ENCODE results near the gene ADAMTS19.
"Not testable (repeated sequence)": the region's sequence is repeated elsewhere in the genome, so short reads cannot be mapped to it uniquely, and the experiment has no call there.

The ADAMTS19 gene

DNA sequence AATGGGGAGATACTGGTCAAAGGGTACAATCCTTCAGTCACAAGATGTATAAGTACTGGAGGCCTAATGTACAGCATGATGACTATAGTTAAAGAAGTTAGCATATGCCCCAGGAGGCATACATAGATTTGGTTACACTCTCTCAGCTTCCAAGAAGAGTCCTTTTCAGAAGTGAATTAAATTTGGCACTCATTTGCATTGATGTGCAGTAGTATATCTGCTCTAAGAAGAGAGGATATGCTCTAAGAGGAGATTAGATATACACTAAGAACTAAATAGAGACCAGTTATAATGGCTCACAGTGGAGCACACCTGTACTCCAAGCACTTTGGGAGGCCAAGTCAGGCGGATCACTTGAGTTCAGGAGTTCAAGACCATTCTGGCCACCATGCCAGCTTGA, 148.3 kb downstream of the ADAMTS19 start:
- Mint-ChIP-seq H3K4me3 (no peak overlapping the region), H3K27ac (no peak overlapping the region), H3K4me1 (no peaks in the 10 kb centered on the region), H3K27me3 (no peaks in the 10 kb centered on the region), H3K36me3 (no peaks in the 10 kb centered on the region), H3K9me3 (no peaks in the 10 kb centered on the region)
- ATAC-seq = no peak

DNA sequence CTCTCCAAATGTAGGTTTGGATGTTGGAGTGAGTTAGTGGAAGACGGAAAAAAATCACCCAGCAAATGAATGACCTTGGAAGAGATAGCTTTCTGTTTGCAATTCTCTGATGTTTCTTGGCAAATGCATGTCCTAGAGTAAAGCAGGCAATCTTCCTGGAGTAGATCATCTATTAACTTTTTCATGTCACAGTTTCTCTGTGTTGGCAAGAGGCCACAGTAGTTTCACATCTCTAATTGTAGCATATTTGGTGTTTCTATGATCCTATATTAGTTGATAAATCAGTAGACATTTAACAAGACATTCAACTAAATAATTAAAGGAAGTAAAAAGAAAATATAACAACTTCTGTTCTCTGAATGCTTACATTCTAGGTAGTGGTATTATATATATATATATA, 149.6 kb downstream of the ADAMTS19 start:
- Mint-ChIP-seq H3K9me3 (no peaks in the 10 kb centered on the region), H3K4me1 (no peaks in the 10 kb centered on the region), H3K4me3 (no peak overlapping the region), H3K36me3 (no peaks in the 10 kb centered on the region), H3K27ac (no peak overlapping the region), H3K27me3 (no peaks in the 10 kb centered on the region)
- ATAC-seq = no peak

DNA sequence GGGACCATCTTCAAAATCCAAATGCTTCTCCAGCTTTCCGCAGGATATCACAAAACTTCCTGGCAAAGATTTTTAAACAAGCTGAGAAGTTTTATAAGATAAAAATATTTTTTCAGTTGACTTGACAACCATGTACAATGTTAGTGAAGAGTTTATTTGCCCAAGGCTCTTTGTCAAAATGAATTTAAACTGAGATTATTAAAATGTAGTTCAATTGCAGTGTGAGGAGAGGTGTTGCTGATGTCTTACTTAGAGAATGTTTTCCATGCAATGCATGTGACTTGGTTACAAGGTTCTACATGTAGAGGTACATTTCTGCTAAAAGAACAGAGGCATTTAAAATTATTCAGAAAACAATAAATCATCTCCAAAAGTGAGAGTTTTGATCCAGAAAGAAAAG, 156.4 kb downstream of the ADAMTS19 start:
- Mint-ChIP-seq H3K4me1 (no peaks in the 10 kb centered on the region), H3K27me3 (no peaks in the 10 kb centered on the region), H3K9me3 (no peaks in the 10 kb centered on the region), H3K27ac (no peak overlapping the region), H3K4me3 (no peak overlapping the region), H3K36me3 (no peaks in the 10 kb centered on the region)
- no peak for ATAC-seq

DNA sequence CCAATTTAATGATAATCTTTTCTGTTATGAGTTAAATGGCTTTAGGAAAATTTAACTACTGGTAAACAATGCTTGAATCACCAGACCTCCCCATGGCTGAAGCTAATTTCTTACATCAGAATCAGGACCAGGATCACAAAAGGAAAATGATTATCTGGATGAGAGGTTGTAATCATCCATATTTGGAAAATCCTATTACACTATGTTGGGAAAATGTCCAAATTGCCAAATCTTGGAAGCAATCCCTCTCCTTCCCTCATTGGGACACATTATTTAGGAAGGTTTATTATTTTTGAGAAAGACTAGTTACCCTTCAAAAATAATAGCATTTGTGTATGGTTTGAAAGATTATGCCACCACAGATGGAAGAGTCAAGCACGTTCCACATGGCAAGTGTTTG, 157.1 kb downstream of the ADAMTS19 start:
- Mint-ChIP-seq H3K27ac (no peak overlapping the region), H3K4me1 (no peaks in the 10 kb centered on the region), H3K36me3 (no peaks in the 10 kb centered on the region), H3K4me3 (no peak overlapping the region), H3K9me3 (no peaks in the 10 kb centered on the region), H3K27me3 (no peaks in the 10 kb centered on the region)
- no peak for ATAC-seq

DNA sequence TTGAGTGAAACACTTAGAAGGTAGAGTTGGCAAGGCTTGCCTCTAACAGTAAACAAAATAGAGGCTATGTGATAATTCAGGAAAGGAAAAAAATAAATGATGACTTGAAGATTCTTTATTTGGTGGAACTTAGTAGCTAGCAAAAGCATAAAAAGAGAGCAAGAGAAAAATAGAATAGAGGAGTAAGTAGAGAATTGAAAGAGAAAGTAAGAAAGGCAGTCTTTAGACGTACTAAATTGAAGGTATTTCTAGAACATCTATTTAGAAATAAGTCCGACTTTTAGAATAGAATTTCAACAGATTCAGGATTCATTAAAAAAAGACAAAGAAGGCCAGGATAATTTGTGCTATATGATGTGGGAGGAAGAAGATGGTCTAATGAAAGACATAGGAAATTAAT, 159.7 kb downstream of the ADAMTS19 start:
- no peaks in the 10 kb centered on the region for H3K4me1 Mint-ChIP-seq
- H3K9me3 Mint-ChIP-seq = no peaks in the 10 kb centered on the region

DNA sequence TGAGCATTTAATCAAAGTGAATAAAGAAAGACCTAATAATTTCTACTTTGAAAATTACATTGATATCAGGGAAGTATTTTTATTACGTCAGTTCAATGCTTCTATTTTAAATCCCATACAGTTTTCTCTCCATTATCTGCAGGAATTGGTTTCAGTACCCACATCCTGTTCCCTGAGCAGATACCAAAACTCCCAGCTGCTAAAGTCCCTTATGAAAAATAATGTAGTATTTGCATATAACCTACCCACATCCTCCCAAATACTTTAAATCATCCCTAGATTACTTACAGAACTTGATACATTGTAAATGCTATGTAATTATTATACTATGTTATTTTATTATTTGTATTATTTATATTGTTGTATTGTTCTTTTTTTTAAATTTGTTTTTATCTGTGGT, 162.4 kb downstream of the ADAMTS19 start:
- Mint-ChIP-seq H3K4me1 (no peaks in the 10 kb centered on the region), H3K9me3 (no peaks in the 10 kb centered on the region), H3K27ac (no peak overlapping the region), H3K36me3 (no peaks in the 10 kb centered on the region), H3K27me3 (no peaks in the 10 kb centered on the region), H3K4me3 (no peak overlapping the region)
- no peak for ATAC-seq

More for the DNA sequence above, 159.7 kb downstream of the ADAMTS19 start:
- H3K36me3 Mint-ChIP-seq = no peaks in the 10 kb centered on the region
- ATAC-seq = no peak
- H3K27ac Mint-ChIP-seq = no peak overlapping the region
- no peaks in the 10 kb centered on the region for H3K27me3 Mint-ChIP-seq
- H3K4me3 Mint-ChIP-seq = no peak overlapping the region

DNA sequence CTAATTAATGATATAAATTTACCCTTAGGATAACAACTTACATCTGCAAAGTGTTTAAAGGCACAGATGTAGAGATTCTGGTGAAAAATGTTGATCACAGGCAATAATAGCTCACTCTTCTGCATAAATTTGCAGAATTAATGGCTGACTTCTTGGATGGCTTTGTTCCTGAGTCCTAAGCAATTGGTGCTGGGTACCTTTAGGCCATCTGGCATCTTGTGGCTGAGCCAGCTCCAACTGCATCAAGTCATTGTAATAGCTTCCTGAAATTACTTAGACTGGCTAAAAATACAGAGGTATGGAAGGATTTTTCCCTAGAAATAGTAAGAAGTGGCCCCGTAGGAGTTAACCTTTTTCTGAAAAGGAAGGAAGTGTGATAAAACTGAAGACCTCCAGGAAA, 169.5 kb downstream of the ADAMTS19 start:
- Mint-ChIP-seq H3K4me1 (no peaks in the 10 kb centered on the region), H3K4me3 (no peak overlapping the region), H3K27ac (no peak overlapping the region), H3K27me3 (no peaks in the 10 kb centered on the region), H3K9me3 (peaks cover 6% of the 10 kb centered on the region), H3K36me3 (no peaks in the 10 kb centered on the region)
- ATAC-seq = no peak

DNA sequence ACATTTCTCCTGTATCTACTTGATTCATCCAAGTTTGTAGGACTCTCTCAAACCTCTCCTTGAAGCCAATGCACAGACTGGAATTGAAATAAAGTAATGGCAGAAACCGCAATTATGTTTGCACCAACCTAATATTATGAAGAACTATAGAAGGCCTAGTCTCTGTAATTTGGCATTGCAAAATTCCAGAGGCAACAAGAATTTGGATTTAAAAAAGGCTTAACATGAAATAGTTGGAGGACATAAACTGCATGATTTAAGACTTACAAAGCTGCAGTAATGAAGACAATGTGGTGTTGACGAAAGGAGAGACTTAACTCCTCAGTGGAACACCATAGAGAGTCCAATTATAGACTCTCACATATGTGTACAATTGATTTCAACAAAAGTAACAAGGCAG, 170.0 kb downstream of the ADAMTS19 start:
- Mint-ChIP-seq H3K27me3 (no peaks in the 10 kb centered on the region), H3K4me1 (no peaks in the 10 kb centered on the region), H3K9me3 (peaks cover 6% of the 10 kb centered on the region), H3K36me3 (no peaks in the 10 kb centered on the region), H3K4me3 (no peak overlapping the region), H3K27ac (no peak overlapping the region)
- ATAC-seq = no peak

DNA sequence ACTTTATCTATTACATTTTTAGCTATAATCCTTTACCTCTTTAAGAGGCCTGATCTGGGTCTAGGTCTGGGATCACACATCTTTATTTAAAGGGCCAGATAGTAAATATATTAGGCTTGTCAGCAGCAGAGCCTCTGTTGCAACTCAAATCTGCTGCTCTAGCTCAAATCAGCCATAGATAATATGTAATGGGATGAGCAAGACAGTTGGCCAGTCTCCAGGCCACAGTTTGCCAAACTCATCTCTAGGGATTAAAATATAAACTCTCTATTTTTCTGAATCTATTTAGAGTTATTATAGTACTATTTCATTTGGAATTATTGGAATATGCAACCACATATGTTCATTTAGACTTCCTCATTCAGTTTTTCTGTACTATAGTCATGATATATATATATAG, 171.9 kb downstream of the ADAMTS19 start:
- H3K4me1 Mint-ChIP-seq = no peaks in the 10 kb centered on the region
- H3K36me3 Mint-ChIP-seq = no peaks in the 10 kb centered on the region
- no peak overlapping the region for H3K4me3 Mint-ChIP-seq
- no peaks in the 10 kb centered on the region for H3K27me3 Mint-ChIP-seq
- H3K9me3 Mint-ChIP-seq = peaks cover 6% of the 10 kb centered on the region
- H3K27ac Mint-ChIP-seq = no peak overlapping the region
- no peak for ATAC-seq

DNA sequence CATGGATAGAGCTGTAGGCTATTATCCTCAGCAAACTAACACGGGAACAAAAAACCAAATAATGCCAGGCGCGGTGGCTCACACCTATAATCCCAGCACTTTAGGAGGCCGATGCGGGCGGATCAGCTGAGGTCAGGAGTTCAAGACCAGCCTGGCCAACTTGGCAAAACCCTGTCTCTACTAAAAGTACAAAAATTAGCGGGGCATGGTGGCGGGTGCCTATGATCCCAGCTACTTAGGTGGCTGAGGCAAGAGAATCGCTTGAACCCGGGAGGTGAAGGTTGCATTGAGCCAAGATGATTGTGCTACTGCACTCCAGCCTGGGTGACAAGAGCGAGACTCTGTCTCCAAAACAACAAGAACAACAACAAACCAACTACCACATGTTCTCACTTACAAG, 177.4 kb downstream of the ADAMTS19 start:
- H3K9me3 Mint-ChIP-seq, H3K4me1 Mint-ChIP-seq, ATAC-seq, H3K36me3 Mint-ChIP-seq, H3K27ac Mint-ChIP-seq, H3K27me3 Mint-ChIP-seq, H3K4me3 Mint-ChIP-seq: not testable (repeated sequence)

DNA sequence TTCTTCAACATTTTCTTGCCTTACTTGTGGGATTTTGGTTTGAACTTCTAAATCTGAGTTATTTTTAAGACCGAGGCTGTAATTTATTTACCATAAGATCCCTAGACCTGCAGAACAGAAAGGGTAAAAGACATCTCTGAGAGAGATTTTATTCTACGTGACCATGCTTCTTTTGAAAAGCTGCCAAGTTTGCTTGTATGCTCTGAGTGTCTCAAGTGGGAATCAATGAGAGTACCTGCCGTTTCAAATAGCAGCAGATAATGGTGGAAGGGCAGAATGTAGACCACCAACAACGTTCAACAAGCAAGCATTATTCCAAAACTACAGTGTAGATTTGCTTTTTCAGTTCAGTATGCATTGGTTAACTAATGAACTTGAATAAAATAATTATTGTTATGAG, 179.2 kb downstream of the ADAMTS19 start:
- Mint-ChIP-seq H3K27me3 (no peaks in the 10 kb centered on the region), H3K4me1 (no peaks in the 10 kb centered on the region), H3K9me3 (no peaks in the 10 kb centered on the region), H3K4me3 (no peak overlapping the region), H3K27ac (no peak overlapping the region), H3K36me3 (no peaks in the 10 kb centered on the region)
- ATAC-seq = no peak

DNA sequence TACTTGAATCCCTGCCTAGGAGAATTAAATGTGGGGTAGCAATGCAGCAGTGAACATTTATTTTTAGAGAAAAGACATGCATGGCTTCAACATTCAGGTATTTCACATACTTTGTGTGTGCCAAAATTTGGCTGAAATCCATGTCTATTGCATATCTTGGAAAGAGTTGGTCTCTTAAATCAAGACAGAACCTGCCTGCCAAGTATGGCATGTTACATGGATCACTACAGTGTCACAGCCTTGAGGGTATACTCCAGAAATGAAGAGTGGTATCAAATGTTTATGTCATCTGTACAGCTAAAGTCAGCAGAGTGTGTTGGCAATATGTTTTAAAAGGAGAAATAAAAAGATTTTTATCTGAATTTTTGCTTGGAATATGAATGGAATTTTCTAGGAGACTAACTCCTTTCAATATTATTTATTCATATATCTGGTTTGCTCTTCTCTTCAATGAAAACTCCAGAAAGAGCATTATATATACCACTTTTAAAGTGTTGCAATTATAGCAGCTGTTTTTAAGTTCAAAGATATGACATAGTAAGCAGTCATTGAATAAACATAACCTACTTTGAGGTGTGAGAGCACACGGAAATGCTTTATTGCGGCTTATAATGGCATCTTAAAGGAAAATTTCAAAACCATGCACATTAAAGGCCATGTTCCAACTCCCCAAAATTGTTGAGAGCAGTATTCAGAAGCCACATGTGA, 192.4 kb downstream of the ADAMTS19 start:
- H3K27ac Mint-ChIP-seq = no peak overlapping the region
- no peaks in the 10 kb centered on the region for H3K9me3 Mint-ChIP-seq
- H3K4me1 Mint-ChIP-seq = no peaks in the 10 kb centered on the region
- no peaks in the 10 kb centered on the region for H3K27me3 Mint-ChIP-seq
- no peak overlapping the region for H3K4me3 Mint-ChIP-seq
- no peaks in the 10 kb centered on the region for H3K36me3 Mint-ChIP-seq
- no peak for ATAC-seq

DNA sequence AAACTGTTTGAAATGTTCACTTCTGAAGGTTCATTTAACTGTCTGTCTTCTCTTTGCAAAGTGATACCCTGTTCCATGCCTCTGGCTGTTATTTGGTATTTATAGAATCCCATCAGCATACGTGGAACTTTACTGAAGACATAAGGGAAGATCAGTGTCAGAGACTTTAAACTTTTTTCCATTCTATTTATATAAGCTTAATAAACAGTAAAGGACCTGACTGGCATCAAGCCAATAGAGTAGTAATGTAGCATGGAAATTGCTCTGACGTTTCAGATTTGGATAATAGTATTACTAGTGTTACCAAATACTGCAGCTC, 192.9 kb downstream of the ADAMTS19 start:
- no peaks in the 10 kb centered on the region for H3K9me3 Mint-ChIP-seq
- H3K27ac Mint-ChIP-seq = no peak overlapping the region
- no peak overlapping the region for H3K4me3 Mint-ChIP-seq
- no peak for ATAC-seq
- no peaks in the 10 kb centered on the region for H3K4me1 Mint-ChIP-seq
- H3K27me3 Mint-ChIP-seq = no peaks in the 10 kb centered on the region
- H3K36me3 Mint-ChIP-seq = no peaks in the 10 kb centered on the region

DNA sequence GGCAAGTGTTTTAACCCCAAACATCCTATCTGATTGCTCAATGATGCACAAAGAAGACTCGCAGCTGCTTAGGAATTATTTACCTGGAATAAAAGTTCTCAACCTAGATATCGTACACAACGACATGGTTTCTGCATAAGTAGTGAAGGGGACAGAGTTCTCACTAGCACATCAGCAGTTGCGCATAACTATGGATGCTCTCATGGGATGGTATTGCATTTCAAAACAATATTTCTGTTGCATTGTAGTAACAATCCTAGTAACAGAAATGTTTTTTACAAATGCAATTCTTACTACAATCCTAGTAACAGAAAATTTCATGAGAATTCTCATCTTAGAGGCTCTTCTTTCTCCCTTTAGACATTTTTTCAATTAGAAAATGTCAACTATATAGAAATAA, 193.3 kb downstream of the ADAMTS19 start:
- no peaks in the 10 kb centered on the region for H3K27me3 Mint-ChIP-seq
- H3K36me3 Mint-ChIP-seq = no peaks in the 10 kb centered on the region
- no peak overlapping the region for H3K27ac Mint-ChIP-seq

DNA sequence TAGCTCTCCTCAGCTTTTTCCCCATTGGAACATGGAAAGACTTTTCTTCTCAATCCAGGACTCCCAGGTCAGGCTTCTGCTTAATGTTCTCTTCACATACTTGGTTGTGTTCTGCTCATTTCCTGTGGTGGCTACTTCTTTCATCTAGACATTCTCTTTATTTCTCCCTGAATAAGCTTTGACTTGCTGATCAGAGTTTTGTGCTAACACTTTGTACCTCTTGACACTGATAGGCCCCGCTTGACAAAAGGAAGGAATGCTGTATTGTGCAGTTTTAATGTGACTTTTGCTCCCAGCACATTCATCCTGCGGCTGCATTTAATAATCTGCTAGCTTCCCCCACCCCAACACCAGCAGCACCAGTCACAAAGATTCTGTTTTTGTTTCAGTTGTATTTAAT, 196.9 kb downstream of the ADAMTS19 start:
- ATAC-seq = no peak
- no peaks in the 10 kb centered on the region for H3K4me1 Mint-ChIP-seq
- no peaks in the 10 kb centered on the region for H3K9me3 Mint-ChIP-seq
- H3K4me3 Mint-ChIP-seq = no peak overlapping the region
- no peaks in the 10 kb centered on the region for H3K27me3 Mint-ChIP-seq
- no peaks in the 10 kb centered on the region for H3K36me3 Mint-ChIP-seq
- no peak overlapping the region for H3K27ac Mint-ChIP-seq

More for the DNA sequence above, 193.3 kb downstream of the ADAMTS19 start:
- Mint-ChIP-seq H3K9me3 (no peaks in the 10 kb centered on the region), H3K4me1 (no peaks in the 10 kb centered on the region), H3K4me3 (no peak overlapping the region)
- no peak for ATAC-seq

DNA sequence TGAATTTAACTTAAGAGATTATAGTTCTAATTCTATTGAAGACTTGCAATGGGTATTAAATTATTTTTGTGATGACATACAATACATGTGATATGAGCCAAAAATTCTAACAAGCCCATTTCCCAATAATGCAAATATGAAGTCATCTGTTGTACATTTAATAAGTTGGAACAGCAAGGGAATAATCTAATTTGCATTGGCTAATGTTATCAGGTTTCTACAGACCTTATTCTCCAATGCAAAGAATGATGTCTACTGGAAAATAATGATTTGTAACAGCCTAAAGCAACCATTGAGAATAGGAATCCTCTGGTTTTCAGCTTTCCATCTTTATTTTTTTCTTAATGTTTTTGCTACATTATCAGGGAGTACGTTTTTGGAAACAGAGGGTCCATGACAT, 198.7 kb downstream of the ADAMTS19 start:
- no peak for ATAC-seq
- H3K27ac Mint-ChIP-seq = no peak overlapping the region
- H3K4me3 Mint-ChIP-seq = no peak overlapping the region
- H3K36me3 Mint-ChIP-seq = no peaks in the 10 kb centered on the region
- no peaks in the 10 kb centered on the region for H3K9me3 Mint-ChIP-seq
- no peaks in the 10 kb centered on the region for H3K4me1 Mint-ChIP-seq
- no peaks in the 10 kb centered on the region for H3K27me3 Mint-ChIP-seq
